Osteocyte (in vitro differentiated cells): Measurements from ENCODE around the gene GTSE1. TPM values are rescaled to one million over a fixed set of nuclear protein-coding genes. Genes with fewer than 3 reads are reported as not detected.

Experiments used
- DNase-seq: peaks from one replicate; pipeline ENCODE4 v3.0.0; 2021; ENCODE audit warnings: mixed read lengths; ENCODE audit not compliant: unreplicated experiment; ENCODE audit errors: extremely low spot score
- H3K27ac Mint-ChIP-seq: one replicate; pipeline ENCODE4 v1.8.0; 2021; ENCODE audit warnings: mild to moderate bottlenecking, mixed read lengths; ENCODE audit not compliant: unreplicated experiment
- H3K27me3 Mint-ChIP-seq: one replicate; pipeline ENCODE4 v1.8.0; 2021; ENCODE audit warnings: mixed read lengths; ENCODE audit not compliant: unreplicated experiment
- H3K36me3 Mint-ChIP-seq: one replicate; pipeline ENCODE4 v1.8.0; 2021; ENCODE audit warnings: mixed read lengths; ENCODE audit not compliant: unreplicated experiment
- H3K4me1 Mint-ChIP-seq: one replicate; pipeline ENCODE4 v1.8.0; 2021; ENCODE audit warnings: mixed read lengths; ENCODE audit not compliant: unreplicated experiment
- H3K4me3 Mint-ChIP-seq: one replicate; pipeline ENCODE4 v1.8.0; 2021; ENCODE audit warnings: mild to moderate bottlenecking, moderate library complexity, mixed read lengths; ENCODE audit not compliant: unreplicated experiment
- H3K9me3 Mint-ChIP-seq: one replicate; pipeline ENCODE4 v1.8.0; 2021; ENCODE audit warnings: mixed read lengths; ENCODE audit not compliant: unreplicated experiment
- CTCF ChIP-seq: fragments of 200-600 bp; sonication (generic); IDR thresholded peaks from 2 replicates; pipeline ENCODE4 v1.5.0; 2021; ENCODE audit warnings: antibody characterized with exemption, mild to moderate bottlenecking, moderate library complexity
- total RNA-seq: library from RNA; stranded (reverse); gene quantifications from 2 replicates; pipeline ENCODE4 v1.2.1, GENCODE V29; 2021

Gene GTSE1
- total RNA-seq, 1 donor from 2014 or later: 9.4 TPM

DNA sequence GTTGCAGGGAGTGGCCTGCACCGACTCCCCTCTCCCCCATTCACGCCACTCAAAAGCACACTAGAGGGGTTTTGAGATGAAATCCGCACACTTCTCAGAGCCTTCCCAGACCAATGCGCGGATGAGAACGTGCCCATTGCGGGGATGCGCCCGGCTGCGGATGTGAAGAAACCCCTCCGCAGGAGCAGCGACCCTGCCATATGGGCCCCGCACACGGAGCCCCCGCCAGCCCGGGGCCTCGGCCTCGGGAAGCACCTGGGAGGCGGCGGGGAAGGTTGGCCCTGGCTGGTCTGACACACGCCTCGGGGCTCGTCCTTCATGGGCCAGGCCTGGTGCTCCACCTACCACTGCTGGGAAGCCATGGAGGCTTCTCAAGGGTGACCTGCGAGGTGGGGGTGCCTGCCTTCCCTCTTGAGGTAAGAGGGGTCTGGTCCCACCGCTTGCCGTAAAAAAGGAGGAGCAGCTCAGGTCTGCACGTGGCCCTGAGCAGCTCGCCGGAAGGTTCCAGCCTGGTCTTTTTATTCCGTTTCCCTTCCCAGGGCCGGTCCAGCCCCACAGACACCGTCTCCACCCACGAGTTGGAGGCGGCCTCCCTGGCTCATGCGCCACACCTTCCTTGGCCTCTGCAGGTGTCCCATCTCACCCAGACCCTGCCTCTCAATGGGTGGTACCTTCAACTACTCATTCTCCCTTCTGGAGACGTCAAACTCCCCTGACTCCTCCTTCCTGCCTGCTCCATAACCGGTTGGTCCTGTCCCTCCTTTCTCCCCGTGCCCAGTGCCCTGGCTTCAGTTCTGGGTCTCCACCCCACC, 78.2 kb downstream of the GTSE1 start:
- Mint-ChIP-seq H3K27ac (no peak overlapping the region), H3K9me3 (peaks cover 5% of the 10 kb centered on the region), H3K27me3 (no peaks in the 10 kb centered on the region), H3K4me3 (no peak overlapping the region), H3K4me1 (peaks cover 2% of the 10 kb centered on the region), H3K36me3 (peaks cover 17% of the 10 kb centered on the region)
- DNase-seq: no peak
- no peak for TF ChIP-seq CTCF

DNA sequence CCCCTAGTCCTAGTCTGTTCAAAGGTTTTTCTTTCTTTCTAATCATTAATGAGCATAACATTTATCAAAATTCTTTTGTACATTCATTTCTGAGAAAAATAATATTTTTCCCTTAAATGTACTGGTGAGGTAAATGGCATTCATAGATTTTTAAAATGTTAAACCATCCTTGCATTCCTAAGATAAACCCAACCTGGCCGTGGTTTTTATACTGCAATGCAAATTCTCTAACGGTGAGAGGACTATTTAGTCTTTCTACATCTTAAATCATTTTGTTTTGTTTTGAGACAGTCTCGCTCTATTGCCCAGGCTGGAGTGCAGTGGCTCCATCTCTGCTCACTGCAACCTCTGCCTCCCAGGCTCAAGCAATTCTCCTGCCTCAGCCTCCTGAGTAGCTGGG, 79.4 kb downstream of the GTSE1 start:
- H3K4me3 Mint-ChIP-seq: no peak overlapping the region
- H3K27me3 Mint-ChIP-seq: no peaks in the 10 kb centered on the region
- TF ChIP-seq CTCF: no peak
- H3K4me1 Mint-ChIP-seq: peaks cover 2% of the 10 kb centered on the region
- H3K27ac Mint-ChIP-seq: no peak overlapping the region
- no peak for DNase-seq
- H3K9me3 Mint-ChIP-seq: peaks cover 5% of the 10 kb centered on the region
- peaks cover 17% of the 10 kb centered on the region for H3K36me3 Mint-ChIP-seq

GRCh38 chr22:46376908-46377524, 80.3 kb downstream of the GTSE1 start:
- peaks cover 17% of the 10 kb centered on the region for H3K36me3 Mint-ChIP-seq
- peaks cover 5% of the 10 kb centered on the region for H3K9me3 Mint-ChIP-seq
- DNase-seq: no peak
- no peak for TF ChIP-seq CTCF
- H3K27ac Mint-ChIP-seq: no peak overlapping the region
- peaks cover 2% of the 10 kb centered on the region for H3K4me1 Mint-ChIP-seq
- H3K27me3 Mint-ChIP-seq: no peaks in the 10 kb centered on the region
- H3K4me3 Mint-ChIP-seq: no peak overlapping the region

GRCh38 chr22:46377525-46378425, 81.1 kb downstream of the GTSE1 start:
- DNase-seq: no peak
- peaks cover 19% of the 10 kb centered on the region for H3K36me3 Mint-ChIP-seq
- no peak for TF ChIP-seq CTCF
- no peak overlapping the region for H3K27ac Mint-ChIP-seq
- H3K4me1 Mint-ChIP-seq: peaks cover 2% of the 10 kb centered on the region
- peaks cover 5% of the 10 kb centered on the region for H3K9me3 Mint-ChIP-seq
- no peak overlapping the region for H3K4me3 Mint-ChIP-seq
- H3K27me3 Mint-ChIP-seq: no peaks in the 10 kb centered on the region
